CD14-positive monocyte (primary cell): ENCODE results near the gene WWOX. TPM values are rescaled to one million over a fixed set of nuclear protein-coding genes. Genes with fewer than 3 reads are reported as not detected.

Source experiments
- DNase-seq, 3 donors: peaks; one replicate each; pipeline ENCODE4 v3.0.0-alpha.2; 2011 to 2022
- H2AFZ ChIP-seq: 2 replicates; pipeline ENCODE4 v1.6.0; 2012; ENCODE audit warnings: mild to moderate bottlenecking, low read depth, low read length, inconsistent platforms; ENCODE audit not compliant: insufficient read depth, poor library complexity, severe bottlenecking
- H3K27ac ChIP-seq, 2 donors: 1 replicate in 1 of 2; 2 replicates in 1 of 2; pipeline ENCODE4 v1.5.1; 2012 to 2013; ENCODE audit warnings: low read length in 2 of 2, control low read depth in 1 of 2, inconsistent platforms in 1 of 2, low read depth in 1 of 2, mild to moderate bottlenecking in 1 of 2
- H3K27me3 ChIP-seq, 2 donors: one replicate each; pipeline versions ENCODE4 v1.6.0 to v1.6.1; 2011 to 2013; ENCODE audit warnings: low read length in 2 of 2; ENCODE audit not compliant: control insufficient read depth in 2 of 2, insufficient read depth in 2 of 2
- H3K36me3 ChIP-seq, 2 donors: replicated peaks in 1 of 2; 1 replicate in 1 of 2; 2 replicates in 1 of 2; pipeline versions ENCODE4 v1.5.1 to v1.6.1; 2012 to 2013; ENCODE audit warnings: low read length in 2 of 2, control low read depth in 1 of 2, inconsistent platforms in 1 of 2, mild to moderate bottlenecking in 1 of 2; ENCODE audit not compliant: insufficient read depth in 2 of 2, control insufficient read depth in 1 of 2
- H3K4me1 ChIP-seq, 2 donors: 1 replicate in 1 of 2; 2 replicates in 1 of 2; pipeline versions ENCODE4 v1.5.1 to v1.6.1; 2012 to 2013; ENCODE audit warnings: low read length in 2 of 2, control low read depth in 1 of 2, inconsistent platforms in 1 of 2, mild to moderate bottlenecking in 1 of 2, moderate library complexity in 1 of 2; ENCODE audit not compliant: insufficient read depth in 2 of 2, control insufficient read depth in 1 of 2
- H3K4me2 ChIP-seq: replicated peaks from 2 replicates; pipeline ENCODE3; 2012; ENCODE audit warnings: low read length, moderate library complexity, mild to moderate bottlenecking; ENCODE audit not compliant: poor library complexity, severe bottlenecking; ENCODE audit errors: extremely low read depth
- H3K4me3 ChIP-seq, 3 experiments: fragments of 200-600 bp in 1 of 3; sonication (generic) in 1 of 3; replicated peaks in 1 of 3; 1 replicate in 2 of 3; 2 replicates in 1 of 3; pipeline ENCODE4 v1.5.1; 2011 to 2013; ENCODE audit warnings: low read length in 3 of 3, mild to moderate bottlenecking in 3 of 3, control low read depth in 2 of 3, low read depth in 2 of 3, inconsistent platforms in 1 of 3, moderate library complexity in 1 of 3
- H3K79me2 ChIP-seq: 2 replicates; pipeline ENCODE4 v1.6.0; 2012; ENCODE audit warnings: mild to moderate bottlenecking, control low read depth, inconsistent platforms, low read length, moderate library complexity; ENCODE audit not compliant: insufficient read depth
- H3K9ac ChIP-seq: 2 replicates; pipeline ENCODE4 v1.6.0; 2017; ENCODE audit warnings: low read length, mild to moderate bottlenecking; ENCODE audit not compliant: insufficient read depth, poor library complexity, severe bottlenecking
- H3K9me3 ChIP-seq, 2 donors: replicated peaks in 1 of 2; 1 replicate in 1 of 2; 2 replicates in 1 of 2; pipeline versions ENCODE4 v1.5.1 to v1.6.1; 2012 to 2013; ENCODE audit warnings: low read length in 2 of 2, control low read depth in 1 of 2; ENCODE audit not compliant: control insufficient read depth in 1 of 2, insufficient read depth in 1 of 2
- H4K20me1 ChIP-seq: 2 replicates; pipeline ENCODE4 v1.6.0; 2012; ENCODE audit warnings: mild to moderate bottlenecking, low read length, control low read depth, moderate library complexity; ENCODE audit not compliant: insufficient read depth
- H3K27ac Mint-ChIP-seq, 7 donors: one replicate each; pipeline ENCODE4 v1.8.0; 2020; ENCODE audit warnings: mild to moderate bottlenecking in 7 of 7, mixed read lengths in 7 of 7, moderate library complexity in 6 of 7, inconsistent platforms in 2 of 7
- H3K27me3 Mint-ChIP-seq, 3 donors: one replicate each; pipeline ENCODE4 v1.8.0; 2021 to 2022; ENCODE audit warnings: low read depth in 3 of 3, mild to moderate bottlenecking in 3 of 3, mixed read lengths in 3 of 3, moderate library complexity in 3 of 3, inconsistent platforms in 1 of 3
- H3K36me3 Mint-ChIP-seq, 2 donors: one replicate each; pipeline ENCODE4 v1.8.0; 2020; ENCODE audit warnings: mixed read lengths in 2 of 2, inconsistent platforms in 1 of 2, mild to moderate bottlenecking in 1 of 2
- H3K4me1 Mint-ChIP-seq: one replicate; pipeline ENCODE4 v1.8.0; 2020; ENCODE audit warnings: mild to moderate bottlenecking, mixed read lengths
- H3K4me3 Mint-ChIP-seq, 2 donors: one replicate each; pipeline ENCODE4 v1.8.0; 2020; ENCODE audit warnings: mild to moderate bottlenecking in 2 of 2, mixed read lengths in 2 of 2, moderate library complexity in 1 of 2
- H3K9me3 Mint-ChIP-seq, 7 donors: one replicate each; pipeline ENCODE4 v1.8.0; 2020 to 2022; ENCODE audit warnings: mixed read lengths in 7 of 7, mild to moderate bottlenecking in 6 of 7, moderate library complexity in 6 of 7, inconsistent platforms in 2 of 7
- WGBS: methylation state at CpG from one replicate; pipeline ENCODE4 v1.1.5; 2013; ENCODE audit warnings: missing lambda C conversion rate; ENCODE audit not compliant: insufficient coverage; 5-methylcytosine and 5-hydroxymethylcytosine counted together
- intact Hi-C, 2 donors: fragments of 100-400 bp; cut with micrococcal nuclease; formaldehyde crosslinking; loops; one replicate each; pipeline versions ENCODE4 v1.15.0 to v1.15.1; 2023
- polyA plus RNA-seq, 3 donors: library from polyadenylated mRNA; depleted of rRNA in 1 of 3; unstranded in 2 of 3; stranded (reverse) in 1 of 3; fragments of 300-500 nt in 2 of 3; fragments of >200 nt in 1 of 3; fragmentation: Illumina TruSeq in 2 of 3; gene quantifications; 1 replicate in 2 of 3; 2 replicates in 1 of 3; pipeline ENCODE4 v1.2.3, GENCODE V29; 2012 to 2021
- TF ChIP-seq, protein P1 (sequence below): fragments of 200-600 bp; IDR thresholded peaks from one replicate; pipeline ENCODE4 v1.8.0; 2022; ENCODE audit warnings: antibody characterized with exemption, mild to moderate bottlenecking

WWOX gene
- polyA plus RNA-seq, 3 donors: 4.0 to 7.0 (median 6.3) TPM

DNA sequence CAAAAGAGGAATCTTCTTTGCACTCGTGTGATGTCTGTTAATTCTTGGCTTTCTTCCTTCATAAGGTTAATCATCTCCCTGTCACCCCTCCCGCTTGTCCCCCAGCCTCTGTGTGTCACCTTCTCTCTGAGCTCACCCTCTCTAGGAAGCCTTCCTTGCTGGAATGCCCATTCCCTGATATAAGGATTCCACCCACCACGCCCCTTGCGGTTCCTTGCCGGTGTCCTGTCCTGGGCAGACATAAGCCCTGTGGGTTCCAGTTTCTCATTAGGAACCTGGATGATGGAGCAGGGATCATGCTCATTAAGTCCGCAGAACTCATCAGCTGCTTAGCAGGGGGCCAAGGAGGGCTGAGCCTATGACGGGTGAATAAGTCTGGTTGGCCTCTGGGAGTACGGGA is 941.8 kb downstream of the WWOX start:
- no peak for DNase-seq
- intact Hi-C loops: no loop called here
- Mint-ChIP-seq H3K4me3 (no peak overlapping the region), H3K27ac (no peak overlapping the region), H3K36me3 (no peaks in the 10 kb centered on the region), H3K9me3 (peaks cover 0 to 2% (median 0%) of the 10 kb centered on the region in 7 donors), H3K4me1 (no peaks in the 10 kb centered on the region), H3K27me3 (no peaks in the 10 kb centered on the region)
- Histone ChIP-seq H3K79me2 (no peaks in the 10 kb centered on the region), H3K36me3 (no peaks in the 10 kb centered on the region), H3K27me3 (no peaks in the 10 kb centered on the region), H3K4me1 (no peaks in the 10 kb centered on the region), H3K4me2 (no peak overlapping the region), H4K20me1 (no peaks in the 10 kb centered on the region), H3K27ac (no peak overlapping the region), H3K9ac (no peak overlapping the region), H2AFZ (no peak overlapping the region), H3K9me3 (no peaks in the 10 kb centered on the region), H3K4me3 (no peak overlapping the region)
- 97% methylated on average over 7 of the region's 8 CpGs for WGBS
- TF ChIP-seq, protein P1, sequence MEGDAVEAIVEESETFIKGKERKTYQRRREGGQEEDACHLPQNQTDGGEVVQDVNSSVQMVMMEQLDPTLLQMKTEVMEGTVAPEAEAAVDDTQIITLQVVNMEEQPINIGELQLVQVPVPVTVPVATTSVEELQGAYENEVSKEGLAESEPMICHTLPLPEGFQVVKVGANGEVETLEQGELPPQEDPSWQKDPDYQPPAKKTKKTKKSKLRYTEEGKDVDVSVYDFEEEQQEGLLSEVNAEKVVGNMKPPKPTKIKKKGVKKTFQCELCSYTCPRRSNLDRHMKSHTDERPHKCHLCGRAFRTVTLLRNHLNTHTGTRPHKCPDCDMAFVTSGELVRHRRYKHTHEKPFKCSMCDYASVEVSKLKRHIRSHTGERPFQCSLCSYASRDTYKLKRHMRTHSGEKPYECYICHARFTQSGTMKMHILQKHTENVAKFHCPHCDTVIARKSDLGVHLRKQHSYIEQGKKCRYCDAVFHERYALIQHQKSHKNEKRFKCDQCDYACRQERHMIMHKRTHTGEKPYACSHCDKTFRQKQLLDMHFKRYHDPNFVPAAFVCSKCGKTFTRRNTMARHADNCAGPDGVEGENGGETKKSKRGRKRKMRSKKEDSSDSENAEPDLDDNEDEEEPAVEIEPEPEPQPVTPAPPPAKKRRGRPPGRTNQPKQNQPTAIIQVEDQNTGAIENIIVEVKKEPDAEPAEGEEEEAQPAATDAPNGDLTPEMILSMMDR: no peak

DNA sequence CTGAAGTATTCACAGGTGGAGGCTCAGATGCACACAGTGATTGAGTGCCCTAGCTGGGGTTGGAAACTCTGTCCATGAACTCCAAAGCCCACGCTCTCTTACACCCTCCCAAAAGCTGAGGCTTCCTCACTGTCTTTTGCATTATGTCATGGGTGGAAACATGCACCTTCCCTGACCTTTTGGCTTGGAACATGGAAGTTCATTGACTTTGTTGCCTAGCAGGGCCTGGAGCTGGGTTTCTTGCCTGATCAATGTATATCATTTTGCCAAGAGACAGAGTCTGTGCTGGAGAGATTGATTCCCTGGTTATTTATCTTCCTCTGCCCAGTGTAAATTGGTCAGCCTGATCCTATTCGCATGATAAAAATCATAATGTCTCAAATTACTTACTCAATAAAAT is 942.7 kb downstream of the WWOX start:
- 100% methylated on average over 1 of the region's 2 CpGs for WGBS
- Histone ChIP-seq H3K27me3 (no peaks in the 10 kb centered on the region), H3K9me3 (no peaks in the 10 kb centered on the region), H3K79me2 (no peaks in the 10 kb centered on the region), H2AFZ (no peak overlapping the region), H3K27ac (no peak overlapping the region), H3K4me1 (no peaks in the 10 kb centered on the region), H3K4me3 (no peak overlapping the region), H3K4me2 (no peak overlapping the region), H4K20me1 (no peaks in the 10 kb centered on the region), H3K36me3 (no peaks in the 10 kb centered on the region), H3K9ac (no peak overlapping the region)
- TF ChIP-seq, protein P1: no peak
- Mint-ChIP-seq H3K4me3 (no peak overlapping the region), H3K27ac (no peak overlapping the region), H3K9me3 (no peaks in the 10 kb centered on the region), H3K36me3 (no peaks in the 10 kb centered on the region), H3K27me3 (peaks cover 0 to 1% (median 0%) of the 10 kb centered on the region in 3 donors), H3K4me1 (no peaks in the 10 kb centered on the region)
- DNase-seq: no peak
- intact Hi-C loops: no loop called here
